ENCODE results near the gene ABT1. TPM values are rescaled to one million over a fixed set of nuclear protein-coding genes. Genes with fewer than 3 reads are reported as not detected.

ABT1 gene
- total and polyA plus RNA-seq, 8 donors = 3.5 to 10.2 (median 5.6) TPM

DNA sequence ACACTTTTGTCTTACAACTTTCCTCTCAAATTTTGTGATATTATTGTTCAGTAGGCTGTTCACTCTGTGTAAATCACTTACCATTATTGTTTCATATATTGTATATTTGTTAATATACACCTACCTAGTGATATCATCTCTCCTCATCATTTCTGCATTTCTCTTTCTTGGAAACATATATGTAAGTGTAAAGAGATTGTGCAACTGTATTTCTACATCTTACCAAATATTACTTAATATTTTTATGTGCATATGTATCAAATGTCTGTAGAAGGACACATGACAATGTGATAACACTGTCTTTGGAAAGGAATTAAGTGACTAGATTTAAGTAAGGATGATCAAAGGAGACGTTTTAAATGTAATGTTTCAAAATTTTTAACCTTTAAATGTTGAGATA lies 32.6 kb downstream of the ABT1 start:
- H3K27me3 ChIP-seq = no peaks in the 10 kb centered on the region
- H3K4me1 ChIP-seq = no peaks in the 10 kb centered on the region
- no peaks in the 10 kb centered on the region for H3K9me3 ChIP-seq
- TF ChIP-seq CTCF (IDR thresholded peaks at IDR 0.05) = no peak
- ATAC-seq (no peak), FAIRE-seq (no peak), DNase-seq (no peak)
- no peaks in the 10 kb centered on the region for H3K36me3 ChIP-seq
- intact Hi-C loops (cut with DNase I) = no loop called here
- H3K27ac ChIP-seq = no peak overlapping the region
- 16 to 21% methylated on average over 1 of the region's 1 CpG for WGBS, 2 donors
- no peak overlapping the region for H3K4me3 ChIP-seq

- intact Hi-C loops (cut with DNase I) = no loop called here
- 93 to 97% methylated on average over 2 of the region's 2 CpGs for WGBS, 2 donors
- ATAC-seq (no peak), FAIRE-seq (no peak), DNase-seq (no peak)
- no peak for TF ChIP-seq CTCF (IDR thresholded peaks at IDR 0.05)
- no peaks in the 10 kb centered on the region for H3K9me3 ChIP-seq
- H3K4me3 ChIP-seq = no peak overlapping the region
- no peaks in the 10 kb centered on the region for H3K4me1 ChIP-seq
- H3K27me3 ChIP-seq = no peaks in the 10 kb centered on the region
- H3K36me3 ChIP-seq = peaks cover 3 to 30% (median 5%) of the 10 kb centered on the region in 3 donors
- no peak overlapping the region for H3K27ac ChIP-seq
Observed at GRCh38 chr6:26640806-26641205, 44.1 kb downstream of the ABT1 start.

GRCh38 chr6:26646074-26646473 lies 49.3 kb downstream of the ABT1 start:
- DNase-seq (no peak), FAIRE-seq (no peak), ATAC-seq (no peak)
- TF ChIP-seq CTCF (IDR thresholded peaks at IDR 0.05) = no peak
- Histone ChIP-seq H3K27me3 (no peaks in the 10 kb centered on the region), H3K4me3 (no peak overlapping the region), H3K4me1 (no peaks in the 10 kb centered on the region), H3K9me3 (no peaks in the 10 kb centered on the region), H3K36me3 (peaks cover 3 to 24% (median 5%) of the 10 kb centered on the region in 3 donors), H3K27ac (no peak overlapping the region)
- 97 to 100% methylated on average over 1 of the region's 1 CpG for WGBS, 2 donors
- intact Hi-C loops (cut with DNase I) = no loop called here

Other genes with a start within 250 kb of the ABT1 start
- gene BTN3A2, start 231.8 kb upstream of the ABT1 start, total RNA-seq = 10 to 100 TPM in 4 of 6 donors, 1 to 10 TPM in 2; 2.5 to 45.7 (median 10.6) TPM
- 1 to 10 TPM; 5.9 to 8.1 TPM for gene BTN3A2, start 231.8 kb upstream of the ABT1 start, polyA plus RNA-seq
- 10 to 100 TPM in 1 of 6 donors, 1 to 10 TPM in 5; 1.7 to 10.5 (median 5.0) TPM for gene BTN2A2, start 213.8 kb upstream of the ABT1 start, total RNA-seq
- 1 to 10 TPM; 3.8 to 4.4 TPM for gene BTN2A2, start 213.8 kb upstream of the ABT1 start, polyA plus RNA-seq
- gene BTN3A1, start 194.7 kb upstream of the ABT1 start, total RNA-seq = 10 to 100 TPM in 4 of 6 donors, 1 to 10 TPM in 2; 3.9 to 33.5 (median 13.3) TPM
- 10 to 100 TPM in 1 of 2 donors, 1 to 10 TPM in 1; 8.9 to 13.9 TPM for gene BTN3A1, start 194.7 kb upstream of the ABT1 start, polyA plus RNA-seq
- 10 to 100 TPM in 1 of 6 donors, 1 to 10 TPM in 5; 1.5 to 15.3 (median 4.6) TPM for gene BTN3A3, start 156.4 kb upstream of the ABT1 start, total RNA-seq
- gene BTN3A3, start 156.4 kb upstream of the ABT1 start, polyA plus RNA-seq = 1 to 10 TPM; 4.0 TPM
- gene BTN2A1, start 139.0 kb upstream of the ABT1 start, total RNA-seq = 10 to 100 TPM in 1 of 6 donors, 1 to 10 TPM in 5; 3.7 to 10.9 (median 6.5) TPM
- 10 to 100 TPM in 1 of 2 donors, 1 to 10 TPM in 1; 8.1 to 15.3 TPM for gene BTN2A1, start 139.0 kb upstream of the ABT1 start, polyA plus RNA-seq
- not detected for gene BTN1A1, start 96.7 kb upstream of the ABT1 start, total RNA-seq
- not detected for gene BTN1A1, start 96.7 kb upstream of the ABT1 start, polyA plus RNA-seq
- gene HMGN4, start 58.6 kb upstream of the ABT1 start, total RNA-seq = 10 to 100 TPM; 10.8 to 24.2 (median 13.2) TPM
- 10 to 100 TPM in 1 of 2 donors, 1 to 10 TPM in 1; 8.8 to 20.1 TPM for gene HMGN4, start 58.6 kb upstream of the ABT1 start, polyA plus RNA-seq
- 10 to 100 TPM in 3 of 6 donors, 1 to 10 TPM in 3; 6.1 to 17.0 (median 9.2) TPM for gene ZNF322, start 62.8 kb downstream of the ABT1 start, total RNA-seq
- gene ZNF322, start 62.8 kb downstream of the ABT1 start, polyA plus RNA-seq = 1 to 10 TPM; 3.7 to 6.2 TPM

Data from pancreas (tissue), 10 donors.